GM03348 (cell line): ENCODE results near the gene XRRA1.
A peak's percentile ranks its signal among the peaks of the same experiment; 100 is the strongest.

Experiments used
- DNase-seq: peaks from one replicate; pipeline ENCODE4 v3.0.0; 2012; ENCODE audit warnings: low spot score

Gene XRRA1

DNA sequence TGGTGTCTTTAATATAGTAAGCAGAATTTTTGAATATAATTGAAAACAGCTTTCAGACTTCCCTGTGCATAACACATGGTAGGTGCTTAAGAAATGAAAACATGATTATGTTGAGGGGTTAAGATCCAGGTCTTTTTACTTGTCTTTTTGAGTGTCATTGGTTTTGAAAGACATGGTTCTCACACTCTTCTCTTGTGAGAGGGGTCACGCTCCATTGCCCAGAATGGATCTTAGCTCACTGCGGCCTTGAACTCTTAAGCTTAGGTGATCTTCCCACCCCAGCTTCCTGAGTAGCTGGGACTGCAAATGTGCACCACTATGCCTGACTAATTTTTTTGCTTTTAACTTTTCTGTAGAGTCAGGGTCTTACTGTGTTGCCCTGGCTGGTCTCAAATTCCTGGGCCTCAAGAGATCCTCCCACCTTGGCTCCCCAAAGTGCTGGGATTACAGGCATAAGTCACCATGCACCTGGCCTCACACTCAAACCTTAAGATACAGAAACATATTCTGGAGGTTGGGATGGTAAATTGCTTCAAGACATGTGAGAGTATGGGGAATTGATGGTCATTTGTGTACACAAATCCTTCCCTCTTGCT is 1.6 kb upstream of the XRRA1 start:
- DNase-seq = no peak

DNA sequence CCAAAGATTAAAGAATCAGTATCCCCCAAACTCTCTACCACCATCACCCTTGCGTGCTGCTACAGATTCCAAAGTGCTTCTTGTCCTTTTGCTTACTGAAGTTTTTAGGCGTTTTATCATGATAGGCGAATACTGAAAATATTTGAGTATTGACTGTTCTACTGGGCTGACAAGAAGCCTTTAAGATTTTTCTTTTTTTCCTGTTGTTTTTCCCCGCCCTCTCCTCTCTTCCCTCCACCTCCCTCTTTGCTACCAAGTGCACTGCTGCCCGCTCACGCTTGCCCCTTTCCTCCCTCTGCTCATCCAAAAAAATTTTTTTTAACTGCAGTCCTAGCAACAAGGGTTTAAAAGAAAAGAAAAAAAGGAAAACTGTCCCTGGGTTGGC is 854 bp upstream of the XRRA1 start:
- DNase-seq = peak; percentile 63

DNA sequence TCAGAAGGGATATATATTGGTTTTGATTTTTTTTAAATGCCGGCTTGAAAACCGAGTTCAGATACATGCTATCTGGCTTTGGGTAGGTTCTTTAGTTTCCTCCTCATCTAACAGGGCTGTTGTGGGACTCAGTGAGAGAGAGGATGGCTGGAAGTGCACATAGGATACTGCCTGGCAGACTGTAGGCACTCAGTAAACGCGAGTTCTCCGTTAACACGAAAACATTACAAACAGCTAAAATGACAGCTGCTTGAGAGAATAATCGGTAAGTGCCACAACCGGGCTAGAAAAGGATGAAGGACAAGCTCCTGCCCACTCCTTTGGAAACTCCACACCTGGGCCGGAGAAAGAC is 369 bp downstream of the XRRA1 start:
- DNase-seq = peak; percentile 29

DNA sequence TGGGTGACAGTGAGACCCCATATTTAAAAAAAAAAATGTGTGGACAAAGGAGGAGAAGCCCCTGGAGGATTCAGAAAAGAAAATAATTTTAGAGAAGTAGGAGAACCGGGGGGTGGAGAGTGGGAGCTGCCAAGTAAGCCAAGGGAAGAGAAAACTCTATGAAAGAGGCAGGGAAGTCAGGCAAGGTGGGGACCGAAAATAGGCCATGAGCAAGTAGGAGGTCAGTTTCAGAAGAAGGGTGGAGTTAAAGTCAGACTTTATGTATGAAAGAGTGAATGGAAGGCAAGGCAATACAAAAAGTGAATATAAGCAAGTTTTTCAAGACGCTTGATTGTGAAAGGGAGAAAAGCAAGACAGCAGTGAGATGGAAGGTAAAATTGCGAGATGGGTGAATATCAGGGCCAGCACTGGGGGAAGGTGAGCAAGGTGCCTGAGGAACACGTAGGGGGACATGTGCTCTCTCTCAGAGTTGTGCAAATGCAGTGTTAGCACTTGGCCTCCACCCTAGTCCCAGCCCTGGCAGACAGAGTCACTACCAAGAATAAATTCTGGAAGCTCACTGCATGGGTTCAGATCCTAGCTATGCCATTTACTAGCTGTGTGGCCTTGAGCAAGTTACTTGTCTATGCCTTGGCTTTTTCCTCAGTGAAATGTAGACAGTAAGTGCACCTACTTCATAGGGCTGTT is 6.7 kb downstream of the XRRA1 start:
- no peak for DNase-seq

DNA sequence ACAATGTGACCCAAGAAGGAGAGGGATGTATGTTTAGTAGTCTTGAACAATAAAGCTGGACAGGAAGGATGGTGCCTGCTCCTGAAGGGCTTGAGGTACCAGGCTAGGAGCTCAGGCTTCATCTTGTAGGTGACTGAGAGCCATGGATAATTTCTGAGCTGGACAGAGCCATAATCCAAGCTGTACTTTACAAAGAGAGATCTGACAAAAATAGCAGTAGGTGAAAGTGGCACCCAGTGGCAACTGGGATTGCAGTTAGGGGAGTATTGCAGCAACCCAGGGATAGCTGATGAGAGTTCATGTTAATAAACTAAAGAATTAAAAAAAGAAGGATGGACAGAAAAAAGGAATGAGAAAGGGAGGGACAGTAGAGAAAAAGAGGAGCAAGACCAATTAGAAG is 7.4 kb downstream of the XRRA1 start:
- no peak for DNase-seq

DNA sequence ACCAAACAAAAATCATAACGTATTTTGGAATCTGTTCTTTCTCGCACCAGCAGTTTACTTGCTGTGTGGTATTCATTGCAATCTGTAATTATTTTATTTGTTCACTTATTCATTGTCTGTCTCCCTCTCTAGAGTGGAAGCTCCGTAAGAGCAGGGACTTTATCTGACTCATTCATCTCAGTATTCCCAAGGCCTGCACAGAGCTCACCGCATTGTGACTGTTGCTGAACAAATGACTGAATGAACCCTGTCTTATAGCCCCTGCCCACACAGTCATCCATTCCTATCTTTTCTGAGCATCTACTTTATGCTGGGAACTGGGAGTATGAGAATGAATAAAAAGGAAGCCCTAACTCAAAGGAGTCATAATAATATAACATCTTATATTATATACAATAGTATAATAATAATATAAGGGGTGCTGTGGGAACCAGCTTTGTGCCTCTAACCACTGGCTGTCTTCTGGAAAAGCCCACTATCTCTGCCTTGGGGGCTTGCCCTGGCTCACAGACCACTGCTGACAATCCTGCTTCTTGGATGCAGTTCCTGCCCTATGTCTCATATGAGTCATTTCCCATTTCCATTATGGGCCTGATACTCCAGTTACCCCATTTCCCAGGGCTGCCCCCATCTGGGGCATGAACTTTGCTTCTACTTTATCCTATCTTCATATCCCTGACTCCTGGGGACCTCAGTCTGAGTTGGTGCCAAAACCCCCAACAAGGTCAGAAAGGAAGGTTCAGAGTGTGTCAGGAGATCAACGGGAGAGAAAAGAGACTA is 11.0 kb downstream of the XRRA1 start:
- DNase-seq = peak; percentile 23

DNA sequence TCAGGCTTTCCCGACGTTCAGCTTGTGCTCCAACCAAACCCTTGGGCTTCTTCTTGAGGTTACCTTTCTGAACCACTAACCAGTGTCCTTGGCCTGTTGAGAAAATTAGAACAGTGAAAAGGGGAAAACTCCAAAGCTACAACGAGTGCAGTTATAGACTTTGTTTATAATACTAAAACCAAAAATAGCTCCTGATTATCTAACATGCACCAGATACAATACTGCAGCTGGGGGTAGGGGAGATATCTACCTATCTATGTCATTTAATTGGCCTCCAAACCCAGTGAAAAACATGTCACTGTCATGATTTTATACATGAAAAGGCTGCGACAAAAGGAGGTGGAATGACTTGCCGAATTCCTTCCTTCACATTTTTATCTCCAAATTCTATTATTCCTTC is 11.9 kb downstream of the XRRA1 start:
- DNase-seq = no peak

DNA sequence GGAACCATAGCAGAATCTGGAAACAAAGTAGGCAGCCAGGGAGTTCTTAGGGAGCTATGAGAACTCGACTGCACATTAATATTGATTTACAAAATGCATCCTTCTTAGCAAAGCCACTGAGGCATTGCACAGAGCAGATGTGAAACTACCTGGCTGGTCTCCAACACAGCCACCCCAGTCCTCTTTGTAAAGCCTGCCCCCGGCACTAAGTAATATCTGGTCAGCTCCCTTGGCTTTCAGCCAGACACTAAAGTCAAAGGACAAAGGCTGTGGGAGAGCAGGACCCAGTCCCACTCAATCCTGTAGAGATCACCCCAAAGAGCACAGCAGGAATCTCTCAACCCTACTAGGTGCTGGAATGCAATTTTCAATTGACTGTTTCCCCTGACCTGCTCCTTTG is 12.8 kb downstream of the XRRA1 start:
- no peak for DNase-seq

DNA sequence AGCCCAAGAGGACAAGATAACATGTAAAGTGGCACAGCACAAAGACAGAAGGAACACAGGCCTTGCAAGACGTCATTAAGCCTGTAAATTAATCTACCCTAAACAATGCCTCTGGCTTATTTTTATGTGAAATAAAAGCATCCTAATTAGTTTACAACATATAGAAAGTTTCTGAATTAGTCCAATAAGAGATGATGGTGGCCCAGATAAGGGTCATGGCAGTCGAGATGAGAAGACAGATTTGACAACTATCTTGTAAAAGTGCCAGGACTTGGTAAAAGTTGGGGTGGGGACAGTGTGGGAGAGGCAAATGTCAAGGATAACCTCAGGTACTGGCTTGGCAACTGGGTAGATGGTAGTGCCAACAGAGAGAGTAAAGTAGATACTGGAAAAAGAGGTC is 13.6 kb downstream of the XRRA1 start:
- DNase-seq = no peak

DNA sequence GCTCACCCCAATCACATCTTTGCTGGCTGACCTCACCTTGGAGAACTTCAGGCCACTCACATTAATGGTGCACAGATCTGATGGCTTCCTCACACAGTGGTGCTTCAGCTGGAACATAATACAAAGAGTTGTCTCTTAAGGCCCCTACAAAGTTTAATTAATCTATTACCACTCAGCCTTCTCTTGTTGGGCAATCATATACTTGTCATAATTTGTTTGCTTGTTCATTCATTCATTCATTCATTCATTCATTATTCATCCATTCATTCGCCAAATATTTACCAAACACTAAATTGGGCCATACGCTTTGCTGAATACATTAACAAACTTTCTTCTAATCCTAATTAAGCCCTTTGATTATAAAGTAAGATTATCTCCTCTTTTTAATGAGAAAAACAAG is 15.1 kb downstream of the XRRA1 start:
- DNase-seq = no peak

DNA sequence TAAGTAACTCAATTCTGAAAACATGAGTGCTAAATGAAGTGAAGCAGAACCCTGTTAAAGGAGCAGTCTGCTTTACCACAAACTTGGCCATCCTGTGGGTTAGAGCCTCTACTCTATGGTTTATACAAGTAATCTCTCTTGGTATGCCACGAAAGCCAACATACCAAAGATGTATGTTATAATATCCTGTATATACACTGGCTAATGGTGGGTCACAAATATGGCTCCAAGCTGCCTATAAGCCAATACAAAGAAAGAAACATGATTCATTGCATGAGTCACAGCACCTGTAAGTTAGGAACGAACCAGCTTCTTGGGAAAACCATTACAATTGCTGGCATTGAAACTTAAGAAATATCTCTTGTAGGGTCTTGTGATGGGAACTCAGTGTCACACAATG is 16.1 kb downstream of the XRRA1 start:
- no peak for DNase-seq

DNA sequence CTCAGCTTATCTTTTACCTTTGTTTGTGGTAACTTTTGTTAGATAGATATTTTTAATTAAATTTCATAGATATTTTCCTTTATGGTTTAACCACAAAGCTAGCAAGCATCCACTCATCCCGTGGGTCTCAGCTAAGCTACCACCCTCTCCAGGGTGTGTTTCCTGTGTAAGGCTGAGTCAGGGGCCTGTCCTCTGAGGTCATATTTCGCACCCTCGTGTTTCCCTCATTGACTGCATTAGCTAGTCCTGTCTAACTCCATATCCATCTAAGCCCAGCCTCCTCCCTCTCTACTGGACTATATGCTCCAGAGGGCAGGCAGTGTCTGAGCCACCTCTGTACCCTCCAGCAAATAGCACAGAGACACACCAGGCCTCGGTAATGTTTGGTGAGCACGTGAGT is 16.7 kb downstream of the XRRA1 start:
- DNase-seq = peak; percentile 17

DNA sequence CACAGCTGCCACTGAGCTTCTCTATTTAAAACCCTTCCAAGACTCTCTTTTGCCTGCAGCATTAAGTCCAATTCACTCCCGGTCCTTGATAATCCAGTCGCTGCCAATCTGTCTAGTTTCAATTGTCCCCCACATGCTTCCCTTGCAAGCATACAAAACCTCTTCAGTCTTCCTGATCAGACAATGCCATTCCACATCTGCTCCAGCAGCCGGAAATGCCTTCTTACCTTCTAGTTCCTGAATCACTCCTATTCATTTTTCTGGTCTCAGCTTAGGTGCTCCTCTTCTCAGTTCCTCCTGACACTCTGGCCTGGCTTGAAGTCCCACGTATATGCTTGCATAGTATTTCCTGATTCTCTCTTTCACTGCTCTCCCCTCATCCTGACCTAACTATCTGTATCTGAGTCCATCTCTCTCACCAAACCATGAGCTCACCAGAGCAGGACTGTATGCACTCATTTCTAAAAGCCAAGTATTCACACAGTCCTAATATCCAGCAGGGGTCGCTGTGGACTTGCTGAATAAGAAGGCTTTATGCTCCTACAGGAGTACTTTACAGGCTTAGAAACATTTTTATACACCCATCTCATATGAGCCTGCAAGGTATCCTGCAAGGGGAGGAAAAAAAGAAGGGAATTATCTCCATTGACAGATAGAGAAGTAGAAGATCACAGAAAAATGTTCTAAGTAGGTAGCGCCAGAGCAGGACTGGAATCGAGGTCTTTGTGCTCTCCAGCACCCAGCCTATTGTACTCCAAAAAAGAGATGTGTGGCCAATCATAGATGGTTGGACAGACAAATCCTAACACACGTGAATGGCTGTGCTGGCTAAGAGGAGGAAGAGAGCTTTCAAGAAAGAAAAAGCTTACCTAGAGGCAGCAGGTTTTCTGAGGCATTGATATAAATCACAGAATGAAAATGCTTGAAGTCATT is 19.2 kb downstream of the XRRA1 start:
- peak; percentile 71 for DNase-seq

DNA sequence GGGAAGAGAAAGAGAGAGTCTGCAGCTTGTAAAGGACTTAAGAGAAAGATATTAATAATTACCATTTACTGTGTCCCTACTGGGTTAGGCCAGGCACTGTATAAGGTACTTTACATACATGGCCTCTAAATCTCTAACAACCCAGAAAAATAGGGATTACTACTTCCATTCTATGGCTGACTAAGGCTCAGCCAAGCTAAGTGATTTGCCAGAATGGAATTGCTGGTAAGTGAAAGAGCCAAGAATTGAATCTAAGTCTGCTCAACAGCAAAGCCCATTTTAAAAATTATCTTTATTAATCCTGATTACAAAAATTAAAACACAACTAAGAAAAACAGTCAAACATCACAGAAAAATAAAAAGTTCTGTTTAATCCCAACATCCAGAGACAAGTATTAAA is 21.4 kb downstream of the XRRA1 start:
- DNase-seq = peak; percentile 36

DNA sequence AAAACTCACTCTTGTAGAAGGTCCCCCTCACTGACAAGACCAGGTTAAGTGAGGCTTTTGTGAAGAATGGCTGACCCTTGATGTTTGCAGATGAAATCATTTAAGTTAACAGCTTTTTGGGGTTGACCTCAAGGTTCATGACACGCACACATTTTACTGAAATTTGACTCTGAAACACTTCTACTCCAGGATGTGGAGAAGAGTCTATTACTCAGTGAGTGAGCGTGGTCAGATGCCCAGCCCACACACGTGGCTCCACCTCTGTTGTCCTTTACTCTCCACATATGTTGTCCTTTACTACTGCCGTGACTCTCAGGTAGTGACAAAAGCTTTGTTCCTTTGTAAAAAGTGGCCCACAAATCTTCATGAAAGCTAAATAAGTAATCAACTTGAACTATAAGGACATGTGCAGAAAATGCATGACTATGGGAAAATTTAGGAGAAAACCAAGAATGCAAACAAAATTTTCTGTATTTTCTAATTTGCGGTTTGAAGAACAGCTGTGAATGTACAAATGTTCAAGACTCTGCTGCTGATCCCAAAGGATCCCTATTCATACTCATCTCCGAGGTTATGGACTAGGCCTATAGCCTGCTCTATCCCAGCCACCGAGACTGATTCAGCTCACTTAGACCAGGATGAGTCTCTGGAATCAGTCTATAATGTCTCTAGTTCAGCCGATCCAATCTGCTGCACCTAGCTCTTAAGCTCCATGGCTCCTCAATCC is 22.4 kb downstream of the XRRA1 start:
- peak; percentile 58 for DNase-seq

DNA sequence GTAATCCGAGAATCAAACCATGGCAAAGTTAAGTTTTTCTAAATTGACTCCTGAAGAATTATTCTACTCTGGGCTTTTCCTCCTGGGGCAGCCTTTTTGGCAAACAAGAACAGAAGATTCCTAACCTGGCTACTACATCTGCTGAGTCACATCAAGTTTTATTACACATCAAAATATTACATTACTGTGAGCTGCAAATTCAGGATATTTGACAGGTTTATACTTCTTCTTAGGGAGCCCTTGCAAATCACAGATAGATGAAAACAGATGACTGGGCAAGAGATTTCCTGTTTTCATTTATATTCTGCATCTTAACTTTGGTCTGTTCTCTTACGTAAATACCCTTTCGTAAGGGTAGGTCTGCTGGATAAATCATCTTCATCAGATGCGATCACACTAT is 23.6 kb downstream of the XRRA1 start:
- DNase-seq = peak; percentile 44

DNA sequence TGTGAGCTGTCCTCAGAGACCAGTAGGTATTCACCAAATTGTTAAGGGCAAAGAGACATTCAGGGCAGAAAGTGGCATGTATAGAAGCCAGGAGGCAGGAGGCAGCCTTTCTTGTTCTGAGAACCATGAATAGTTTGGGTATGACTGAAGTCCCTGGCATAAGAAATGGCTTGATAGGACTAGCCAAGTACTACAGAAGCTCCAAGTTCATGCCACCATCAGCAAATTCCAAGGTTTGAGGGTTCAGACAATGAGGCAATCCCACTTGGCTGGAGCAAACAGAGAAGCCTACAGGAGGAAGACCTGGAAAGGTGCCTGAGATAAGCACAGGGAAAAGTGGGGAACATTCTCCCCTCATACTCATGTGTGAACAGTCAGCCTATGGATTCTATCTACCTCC is 25.8 kb downstream of the XRRA1 start:
- no peak for DNase-seq

DNA sequence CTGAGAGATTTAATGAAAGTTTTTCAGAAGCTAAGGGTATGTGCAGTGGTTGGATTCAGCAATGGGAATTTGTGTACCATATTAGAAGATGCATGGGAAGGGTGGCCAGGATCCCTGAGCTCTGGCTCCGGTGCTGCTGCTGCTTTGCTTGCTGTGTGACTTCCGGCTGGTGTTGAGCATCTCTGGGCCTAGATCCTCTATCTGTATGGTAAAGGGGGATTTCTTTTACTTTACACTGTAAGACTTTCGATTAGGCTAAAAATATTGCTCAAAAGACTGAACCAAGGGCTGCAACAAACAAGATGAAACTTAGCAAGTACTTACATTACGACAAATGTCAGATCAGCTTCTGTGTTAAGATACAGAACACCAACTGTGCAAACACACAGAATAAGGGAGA is 39.1 kb downstream of the XRRA1 start:
- DNase-seq = no peak

DNA sequence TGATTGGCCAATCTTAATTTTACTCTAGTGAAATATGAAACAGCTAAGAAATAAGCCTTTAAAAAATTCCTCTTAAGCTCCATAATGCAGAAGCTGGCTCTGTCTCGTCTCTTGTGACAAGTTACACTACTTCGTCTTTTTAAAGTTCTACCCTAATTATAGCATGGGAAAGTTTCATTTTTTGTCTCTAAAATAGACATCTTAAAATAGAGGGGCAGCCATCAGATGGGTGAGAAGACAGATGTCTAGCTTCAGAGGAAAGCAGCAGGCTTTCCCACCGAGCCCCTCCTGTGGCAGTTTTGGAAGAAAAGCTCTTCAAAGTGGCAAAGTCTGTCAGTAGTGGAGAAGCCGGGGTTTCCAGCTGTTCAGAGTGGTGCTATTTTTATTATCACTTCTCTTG is 39.5 kb downstream of the XRRA1 start:
- DNase-seq = no peak

DNA sequence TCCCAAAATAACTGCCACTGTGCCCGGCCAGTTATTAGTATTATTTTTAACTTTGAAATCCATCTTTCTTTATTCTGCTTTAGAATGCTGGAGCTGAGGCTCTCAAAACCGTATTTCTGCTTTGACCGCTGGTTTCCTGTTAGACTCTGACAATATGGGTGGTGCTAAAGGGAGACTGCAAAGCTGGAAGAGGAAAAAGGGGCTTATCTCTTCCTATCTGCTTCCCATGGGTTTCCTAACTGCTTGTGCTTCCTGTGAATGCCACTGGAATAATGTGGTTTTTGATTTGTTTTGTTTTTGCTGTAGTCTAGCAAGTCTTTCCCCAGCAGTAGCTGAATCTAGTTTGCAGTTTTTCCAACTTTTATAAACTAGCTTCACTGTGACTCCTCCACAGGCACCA is 43.6 kb downstream of the XRRA1 start:
- DNase-seq = no peak

DNA sequence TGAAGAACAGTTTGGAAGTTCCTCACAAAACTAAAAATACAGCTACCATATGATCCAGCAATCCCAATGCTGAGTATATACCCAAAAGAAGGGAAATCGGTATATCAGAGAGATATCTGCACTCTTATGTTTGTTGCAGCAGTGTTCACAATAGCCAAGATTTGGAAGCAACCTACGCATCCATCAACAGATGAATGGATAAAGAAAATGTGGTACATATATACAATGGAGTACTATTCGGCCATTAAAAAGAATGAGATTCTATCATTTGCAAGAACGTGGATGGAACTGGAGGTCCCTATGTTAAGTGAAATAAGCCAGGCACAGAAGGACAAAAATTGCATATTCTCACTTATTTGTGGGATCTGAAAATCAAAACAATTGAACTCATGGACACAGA is 46.5 kb downstream of the XRRA1 start:
- DNase-seq = no peak

DNA sequence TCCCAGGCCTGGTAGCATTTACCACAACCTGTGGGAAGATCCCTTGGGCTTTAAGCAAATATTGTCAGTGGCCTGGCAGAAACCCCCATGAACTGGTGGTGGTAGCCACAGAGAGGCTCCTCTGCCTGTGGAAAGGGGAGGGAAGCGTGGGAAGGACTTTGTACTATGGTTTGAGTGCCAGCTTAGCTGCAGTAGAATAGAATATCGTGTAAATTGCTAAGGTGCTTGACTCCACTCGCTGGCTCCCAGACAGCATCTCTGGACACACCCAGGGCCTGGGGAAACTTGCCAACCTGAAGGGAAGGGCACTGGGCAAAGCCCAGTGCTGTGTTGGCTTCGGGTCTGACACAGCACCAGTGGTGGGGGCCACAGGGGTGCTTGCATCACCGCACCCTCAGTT is 52.6 kb downstream of the XRRA1 start:
- DNase-seq = no peak
